PC-3 (cell line): ENCODE measurements around the gene PIGL.

ENCODE experiments used
- CTCF ChIP-seq: fragments of 300-600 bp; sonication (generic); conservative IDR thresholded peaks from 2 replicates; pipeline ENCODE4 v1.5.1; 2017; ENCODE audit warnings: antibody characterized with exemption, low read depth, mild to moderate bottlenecking, low read length
- EZH2 ChIP-seq: fragments of 300-600 bp; sonication (generic); IDR thresholded peaks from one replicate; pipeline ENCODE4 v1.6.1; 2017; ENCODE audit warnings: antibody characterized with exemption, mild to moderate bottlenecking, low read length; ENCODE audit not compliant: unreplicated experiment
- EZH2phosphoT487 ChIP-seq: fragments of 300-600 bp; sonication (generic); IDR thresholded peaks from 2 replicates; pipeline ENCODE4 v1.6.1; 2018; ENCODE audit warnings: mild to moderate bottlenecking, antibody characterized with exemption, low read length, borderline replicate concordance

GRCh38 chr17:16345565-16345964, 128.6 kb downstream of the PIGL start:
- no peak for TF ChIP-seq CTCF
- no peak for TF ChIP-seq EZH2phosphoT487
- TF ChIP-seq EZH2: no peak
